OCI-LY3 (cell line): ENCODE measurements around the gene BTBD6.

ENCODE experiments used
- CTCF ChIP-seq: fragments of 200-600, 300-600 bp; sonication (generic); IDR thresholded peaks from 2 replicates; pipeline ENCODE4 v1.5.1; 2014; ENCODE audit warnings: antibody characterized with exemption, low read length, low read depth
- EZH2phosphoT487 ChIP-seq: fragments of 200-600 bp; shearing (Covaris generic); IDR thresholded peaks from 2 replicates; pipeline ENCODE4 v1.6.1; 2018; ENCODE audit warnings: antibody characterized with exemption, mixed run types, low read depth

DNA sequence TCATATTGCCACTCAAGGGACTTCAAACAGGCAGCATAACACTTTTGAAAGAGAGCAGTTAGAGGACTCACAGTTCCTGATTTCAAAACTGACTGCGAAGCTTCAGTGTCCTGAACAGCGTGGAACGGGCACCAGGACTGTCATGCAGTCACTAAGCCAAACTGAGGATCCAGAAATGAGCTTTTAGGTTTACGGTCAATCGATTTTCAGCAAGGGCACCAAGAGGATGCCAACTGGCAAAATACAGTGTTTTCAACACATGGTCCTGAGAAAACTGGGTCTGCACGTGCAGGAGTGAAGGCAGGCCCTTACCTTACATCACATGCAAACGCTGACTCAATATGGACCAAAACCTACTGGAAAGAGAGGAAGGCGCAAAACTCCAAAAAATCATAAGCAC lies 36.8 kb downstream of the BTBD6 start:
- no peak for TF ChIP-seq CTCF
- no peak for TF ChIP-seq EZH2phosphoT487
